ENCODE measurements around the gene MYOZ2. TPM values are rescaled to one million over a fixed set of nuclear protein-coding genes. Genes with fewer than 3 reads are reported as not detected.

The MYOZ2 gene
- total RNA-seq (ENCODE audit: unreplicated experiment) = not detected
- long read RNA-seq = 0 reads

GRCh38 chr4:119135721-119136121 is at the start of gene MYOZ2:
TSS of gene MYOZ2 (plus strand) at chr4:119135832. CDS start at chr4:119136526, 694 bp downstream.
- TF ChIP-seq CTCF (IDR thresholded peaks at IDR 0.05; ENCODE audit: unreplicated experiment) = no peak
- Mint-ChIP-seq H3K9me3 (ENCODE audit: unreplicated experiment) (no peaks in the 10 kb centered on the region), H3K4me1 (ENCODE audit: unreplicated experiment) (peaks cover 30% of the 10 kb centered on the region), H3K4me3 (ENCODE audit: unreplicated experiment) (no peak within 1 kb of the TSS), H3K27ac (ENCODE audit: unreplicated experiment) (no peak within 1 kb of the TSS), H3K27me3 (ENCODE audit: unreplicated experiment) (peaks cover 1% of the 10 kb centered on the region), H3K36me3 (ENCODE audit: low read depth, unreplicated experiment) (no peaks in the 10 kb centered on the region)
- DNase-seq (ENCODE audit: low spot score) = no peak

GRCh38 chr4:119087121-119087520 is 48.5 kb upstream of the MYOZ2 start:
- no peak overlapping the region for H3K27ac Mint-ChIP-seq (ENCODE audit: unreplicated experiment)
- no peak for TF ChIP-seq CTCF (IDR thresholded peaks at IDR 0.05; ENCODE audit: unreplicated experiment)

GRCh38 chr4:119087656-119088055 is 48.0 kb upstream of the MYOZ2 start:
- H3K27me3 Mint-ChIP-seq (ENCODE audit: unreplicated experiment) = peaks cover 3% of the 10 kb centered on the region
- no peak for DNase-seq (ENCODE audit: low spot score)
- no peak overlapping the region for H3K27ac Mint-ChIP-seq (ENCODE audit: unreplicated experiment)
- peaks cover 8% of the 10 kb centered on the region for H3K36me3 Mint-ChIP-seq (ENCODE audit: low read depth, unreplicated experiment)
- no peak overlapping the region for H3K4me3 Mint-ChIP-seq (ENCODE audit: unreplicated experiment)
- no peak for TF ChIP-seq CTCF (IDR thresholded peaks at IDR 0.05; ENCODE audit: unreplicated experiment)
- no peaks in the 10 kb centered on the region for H3K4me1 Mint-ChIP-seq (ENCODE audit: unreplicated experiment)
- H3K9me3 Mint-ChIP-seq (ENCODE audit: unreplicated experiment) = no peaks in the 10 kb centered on the region

More at GRCh38 chr4:119087121-119087520, 48.5 kb upstream of the MYOZ2 start:
- peaks cover 3% of the 10 kb centered on the region for H3K27me3 Mint-ChIP-seq (ENCODE audit: unreplicated experiment)
- no peak overlapping the region for H3K4me3 Mint-ChIP-seq (ENCODE audit: unreplicated experiment)
- H3K4me1 Mint-ChIP-seq (ENCODE audit: unreplicated experiment) = no peaks in the 10 kb centered on the region
- H3K36me3 Mint-ChIP-seq (ENCODE audit: low read depth, unreplicated experiment) = peaks cover 7% of the 10 kb centered on the region
- H3K9me3 Mint-ChIP-seq (ENCODE audit: unreplicated experiment) = no peaks in the 10 kb centered on the region
- DNase-seq (ENCODE audit: low spot score) = no peak

DNA sequence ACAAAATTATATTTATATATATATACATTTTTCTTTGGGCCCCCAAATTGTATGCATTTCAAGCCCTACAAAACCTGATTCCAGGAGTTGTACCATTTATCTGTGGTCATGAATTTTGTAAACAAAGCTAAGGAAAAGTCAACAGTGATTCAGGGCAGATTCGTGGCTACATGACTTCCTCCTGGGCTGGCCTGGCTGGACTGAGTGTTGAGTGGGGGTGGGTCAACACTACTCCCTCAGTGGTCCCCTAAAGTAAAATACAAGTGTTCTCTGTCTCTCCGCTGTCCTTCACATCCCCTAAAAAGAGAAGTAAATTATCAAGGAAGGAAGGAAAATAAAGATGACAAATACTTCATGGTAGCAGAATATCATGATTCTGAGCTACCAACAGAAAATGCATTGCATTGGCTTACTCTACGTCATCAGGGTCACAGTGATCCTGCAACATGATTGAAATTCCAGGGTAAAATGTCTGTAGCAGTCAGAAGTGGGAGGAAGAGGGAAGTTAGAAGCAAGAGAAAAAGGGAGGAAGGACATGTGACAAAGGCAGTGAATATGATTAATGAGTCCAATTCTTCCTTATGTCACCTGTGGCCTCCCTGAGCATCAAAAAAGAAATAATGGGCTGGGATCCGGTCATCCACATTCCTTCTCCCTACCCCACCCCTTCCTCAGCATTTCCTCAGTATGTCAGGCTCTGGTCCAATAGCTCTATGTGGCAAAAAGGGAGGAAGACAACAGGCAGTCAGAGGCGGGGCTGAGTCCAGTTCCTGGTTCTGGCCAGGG is 42.4 kb upstream of the MYOZ2 start:
- TF ChIP-seq CTCF (IDR thresholded peaks at IDR 0.05; ENCODE audit: unreplicated experiment) = no peak
- Mint-ChIP-seq H3K4me3 (ENCODE audit: unreplicated experiment) (no peak overlapping the region), H3K27me3 (ENCODE audit: unreplicated experiment) (peaks cover 3% of the 10 kb centered on the region), H3K4me1 (ENCODE audit: unreplicated experiment) (peaks cover 7% of the 10 kb centered on the region), H3K27ac (ENCODE audit: unreplicated experiment) (no peak overlapping the region), H3K36me3 (ENCODE audit: low read depth, unreplicated experiment) (peaks cover 8% of the 10 kb centered on the region), H3K9me3 (ENCODE audit: unreplicated experiment) (no peaks in the 10 kb centered on the region)
- no peak for DNase-seq (ENCODE audit: low spot score)

GRCh38 chr4:119097282-119097900 is 38.2 kb upstream of the MYOZ2 start:
- peaks cover 8% of the 10 kb centered on the region for H3K4me1 Mint-ChIP-seq (ENCODE audit: unreplicated experiment)
- no peaks in the 10 kb centered on the region for H3K36me3 Mint-ChIP-seq (ENCODE audit: low read depth, unreplicated experiment)
- H3K27ac Mint-ChIP-seq (ENCODE audit: unreplicated experiment) = peak overlapping the region; percentile 34
- H3K27me3 Mint-ChIP-seq (ENCODE audit: unreplicated experiment) = no peaks in the 10 kb centered on the region
- H3K9me3 Mint-ChIP-seq (ENCODE audit: unreplicated experiment) = no peaks in the 10 kb centered on the region
- no peak for DNase-seq (ENCODE audit: low spot score)
- TF ChIP-seq CTCF (IDR thresholded peaks at IDR 0.05; ENCODE audit: unreplicated experiment) = no peak
- H3K4me3 Mint-ChIP-seq (ENCODE audit: unreplicated experiment) = no peak overlapping the region
